H7 (cell line): ENCODE data around the gene GPR84. TPM values are rescaled to one million over a fixed set of nuclear protein-coding genes. Genes with fewer than 3 reads are reported as not detected.
A peak's percentile ranks its signal among the peaks of the same experiment; 100 is the strongest.

Experiments
- DNase-seq: peaks from one replicate; pipeline ENCODE4 v3.0.0; 2012
- H3K27me3 ChIP-seq: 2 replicates; pipeline ENCODE4 v1.6.0; 2011; ENCODE audit warnings: mild to moderate bottlenecking, low read length; ENCODE audit not compliant: control insufficient read depth, insufficient read depth
- H3K36me3 ChIP-seq: replicated peaks from 2 replicates; pipeline ENCODE4 v1.5.1; 2011; ENCODE audit warnings: low read length; ENCODE audit not compliant: control insufficient read depth, insufficient read depth
- H3K4me3 ChIP-seq: 2 replicates; pipeline ENCODE4 v1.5.1; 2011; ENCODE audit warnings: low read depth, mild to moderate bottlenecking, control low read depth, low read length, moderate library complexity; ENCODE audit not compliant: insufficient read depth
- total RNA-seq: library from RNA; depleted of rRNA; stranded (reverse); fragments of >200 nt; shearing (Covaris generic); gene quantifications from 2 replicates; pipeline ENCODE4 v1.2.3, GENCODE V29; 2014

The GPR84 gene
- total RNA-seq, 1 experiment from 2014 or later, result not detected

DNA sequence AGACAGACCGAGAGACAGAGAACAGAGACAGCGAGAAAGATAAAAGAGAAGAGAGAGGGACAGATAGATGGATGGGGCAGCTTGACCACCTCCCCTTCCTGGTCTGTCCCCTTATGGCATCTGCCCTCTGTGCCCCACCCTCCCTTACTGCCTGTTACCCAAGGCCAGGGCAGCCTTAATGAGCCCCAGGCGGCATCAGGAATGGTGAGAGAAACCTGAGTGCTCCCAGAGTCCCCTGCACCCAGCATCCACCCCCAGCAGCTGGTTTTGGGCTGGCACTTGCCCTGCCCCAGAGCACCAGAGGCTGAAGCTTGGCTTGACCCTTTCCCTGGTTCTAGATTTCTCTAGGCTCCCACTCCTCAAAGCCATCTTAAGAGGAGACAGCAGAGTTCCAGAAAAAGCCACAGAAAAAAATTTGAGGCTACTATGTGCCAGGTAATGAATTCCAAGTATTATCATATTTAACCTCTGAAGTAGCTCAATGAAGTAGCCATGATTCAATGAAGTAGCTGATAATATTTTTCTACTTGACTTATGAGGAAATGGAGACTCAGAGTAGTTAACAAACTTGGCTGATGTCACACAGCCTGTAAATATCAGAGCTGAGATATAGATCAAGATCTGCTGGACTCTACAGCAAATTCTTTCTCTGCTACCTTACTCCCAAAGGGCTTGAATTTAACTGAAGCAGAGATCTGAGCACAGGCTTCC, 22.3 kb upstream of the GPR84 start:
- H3K4me3 ChIP-seq, result no peak overlapping the region
- no peaks in the 10 kb centered on the region; the same call in 1 of the 2 replicates for H3K27me3 ChIP-seq
- H3K36me3 ChIP-seq, result no peaks in the 10 kb centered on the region; the same call in 1 of the 2 replicates
- DNase-seq, result no peak

DNA sequence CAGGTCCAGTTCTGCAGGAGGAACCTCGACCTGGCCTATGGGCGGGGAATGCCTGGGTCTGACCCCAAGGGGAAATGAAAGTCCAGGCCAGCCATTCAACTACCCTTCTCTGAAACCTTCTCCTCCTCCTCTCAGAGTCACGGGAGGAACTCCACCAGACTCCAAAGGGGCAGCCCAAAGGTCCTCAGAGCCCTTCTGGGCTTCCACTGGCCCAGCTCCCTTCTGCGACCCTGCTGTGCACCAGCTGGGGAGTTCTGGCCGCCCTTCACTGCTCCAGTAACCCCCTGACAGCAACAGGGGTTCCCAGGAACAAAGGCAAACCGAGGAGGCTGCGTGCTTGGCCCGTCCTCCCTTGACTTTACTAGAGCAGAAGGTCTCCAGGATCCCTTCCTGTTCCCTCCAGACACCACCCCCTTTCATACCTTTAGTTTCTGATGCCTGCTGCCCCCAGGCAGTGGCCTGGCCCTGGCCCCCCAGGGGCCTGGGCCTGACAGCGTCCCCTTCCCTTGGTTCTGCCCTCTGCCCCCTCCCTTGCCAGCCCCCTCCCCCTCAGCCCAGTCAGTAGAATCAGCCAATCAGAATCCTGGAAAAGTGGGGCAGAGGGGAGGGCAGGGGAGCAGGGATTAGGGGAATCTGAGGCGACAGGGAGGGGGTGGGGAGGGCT, 21.1 kb upstream of the GPR84 start:
- no peaks in the 10 kb centered on the region; the same call in 1 of the 2 replicates for H3K36me3 ChIP-seq
- peak; percentile 94 for DNase-seq
- no peak overlapping the region for H3K4me3 ChIP-seq
- H3K27me3 ChIP-seq, result no peaks in the 10 kb centered on the region; the same call in 1 of the 2 replicates

DNA sequence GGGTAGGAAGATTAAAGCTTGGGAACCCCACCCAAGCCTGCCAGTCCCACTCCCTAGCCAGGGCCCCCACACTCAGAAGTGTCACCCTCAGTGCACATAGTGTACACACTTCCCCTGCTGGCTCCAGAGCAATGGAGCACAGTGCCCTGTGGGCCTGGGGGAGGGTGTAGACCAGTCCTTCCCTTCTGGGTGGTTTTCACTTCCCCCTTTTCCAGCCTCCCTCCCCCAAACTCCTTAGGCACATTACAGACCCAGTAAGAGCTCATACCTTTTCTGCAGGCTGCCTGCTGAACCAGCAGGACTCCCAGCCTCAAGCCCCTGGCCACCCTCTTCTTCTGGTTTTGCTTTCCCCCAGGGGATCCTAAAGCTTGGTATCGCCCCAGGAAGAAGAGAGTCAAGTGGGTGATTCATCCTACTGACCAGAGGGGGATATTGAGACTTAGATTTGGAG, 20.3 kb upstream of the GPR84 start, which contains the start of gene ZNF385A:
TSS of gene ZNF385A (minus strand) at position 143 of the 451 bp plus-strand sequence. CDS start 219 bp downstream, outside the sequence.
- Histone ChIP-seq H3K4me3 (no peak within 1 kb of the TSS), H3K36me3 (peaks cover 3% of the 10 kb centered on the region), H3K27me3 (no peaks in the 10 kb centered on the region)
- DNase-seq, result peak; percentile 63

DNA sequence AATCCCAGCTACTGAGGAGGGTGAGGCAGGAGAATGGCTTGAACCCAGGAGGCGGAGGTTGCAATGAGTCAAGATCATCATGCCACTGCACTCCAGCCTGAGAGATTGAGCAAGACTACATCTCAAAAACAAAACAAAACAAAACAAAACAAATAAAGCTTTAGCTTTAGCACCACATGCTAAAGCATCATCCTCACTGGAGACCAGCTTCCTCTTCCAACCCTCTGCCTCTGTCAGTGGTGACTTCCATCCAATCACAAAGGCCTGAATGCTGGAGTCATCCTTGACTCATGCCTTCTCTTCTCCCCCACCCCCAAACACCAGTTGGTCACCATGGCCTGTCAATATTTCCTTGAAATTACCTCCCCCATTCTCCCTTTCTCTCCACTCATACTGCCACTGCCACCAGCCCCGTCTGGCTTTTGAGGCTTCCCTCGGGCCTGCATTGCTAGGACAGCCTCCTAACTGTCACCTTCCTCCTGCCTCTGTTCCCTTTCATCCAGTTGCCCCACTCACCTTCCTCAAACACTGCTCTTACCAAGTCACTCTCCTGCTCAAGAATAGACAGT, 18.8 kb upstream of the GPR84 start:
- DNase-seq, result no peak
- peaks cover 3% of the 10 kb centered on the region for H3K36me3 ChIP-seq
- peaks cover 5% of the 10 kb centered on the region for H3K27me3 ChIP-seq
- no peak overlapping the region for H3K4me3 ChIP-seq

DNA sequence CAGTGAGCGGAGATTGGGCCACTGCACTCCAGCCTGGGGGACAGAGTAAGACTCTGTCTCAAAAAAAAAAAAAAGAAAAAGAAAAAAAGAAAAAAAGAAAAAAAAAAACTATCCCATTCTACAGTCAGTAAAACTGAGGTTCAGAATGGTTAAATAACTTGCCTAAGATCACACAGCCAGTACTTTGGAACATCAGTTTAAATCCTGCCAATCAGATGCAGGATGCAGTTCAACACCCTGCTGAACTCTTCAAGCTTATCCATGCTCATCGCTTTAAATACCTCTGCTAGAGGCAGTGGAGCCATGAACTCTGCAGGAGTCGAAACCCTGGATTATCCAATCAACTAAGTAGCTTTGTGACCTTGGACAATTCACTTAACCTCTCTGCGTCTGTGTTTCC, 16.9 kb upstream of the GPR84 start:
- Histone ChIP-seq H3K36me3 (peaks cover 3% of the 10 kb centered on the region), H3K4me3 (no peak overlapping the region), H3K27me3 (peaks cover 7% of the 10 kb centered on the region)
- DNase-seq, result no peak

DNA sequence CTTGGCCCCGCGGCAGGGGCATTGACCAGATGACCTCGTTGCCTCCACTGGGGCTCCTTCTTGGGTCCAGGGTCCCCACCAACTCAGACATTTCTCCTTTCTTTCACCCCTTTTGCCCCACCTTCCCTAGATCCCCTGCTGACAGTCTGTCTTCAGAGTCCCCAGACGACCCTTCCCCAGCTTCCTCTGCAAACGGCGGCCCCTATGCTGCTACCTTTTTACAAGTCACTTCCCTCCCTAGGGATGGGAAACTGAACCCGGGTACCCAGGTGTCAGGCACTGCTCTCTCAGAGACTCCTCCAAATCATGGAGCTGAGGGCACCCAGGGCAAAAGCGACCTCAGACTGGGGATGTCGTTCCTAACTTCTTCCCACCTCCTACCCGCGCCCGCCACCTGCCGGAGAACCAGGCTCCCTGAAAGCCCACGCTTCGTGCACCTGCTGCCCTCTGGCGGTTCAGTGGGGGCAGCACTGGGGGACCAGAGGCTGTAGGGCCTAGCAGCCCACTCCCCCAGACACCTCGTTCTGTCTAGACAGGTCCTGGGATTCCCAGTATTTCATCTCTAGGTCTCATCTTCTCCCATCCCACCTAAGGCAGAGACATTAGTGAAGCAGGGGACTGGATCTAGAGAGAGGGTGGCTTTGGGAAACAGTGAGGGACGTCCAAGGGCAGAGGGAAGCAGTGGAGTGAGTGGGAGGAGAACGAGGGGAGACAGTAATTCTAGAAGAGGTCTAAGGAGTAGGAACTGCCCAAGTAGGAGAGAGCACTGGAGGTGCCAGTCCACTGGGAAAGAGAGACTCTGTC, 15.3 kb upstream of the GPR84 start:
- H3K27me3 ChIP-seq, result peaks cover 7% of the 10 kb centered on the region
- H3K36me3 ChIP-seq, result peaks cover 3% of the 10 kb centered on the region
- DNase-seq, result peak; percentile 97
- H3K4me3 ChIP-seq, result peak overlapping the region; percentile 44

DNA sequence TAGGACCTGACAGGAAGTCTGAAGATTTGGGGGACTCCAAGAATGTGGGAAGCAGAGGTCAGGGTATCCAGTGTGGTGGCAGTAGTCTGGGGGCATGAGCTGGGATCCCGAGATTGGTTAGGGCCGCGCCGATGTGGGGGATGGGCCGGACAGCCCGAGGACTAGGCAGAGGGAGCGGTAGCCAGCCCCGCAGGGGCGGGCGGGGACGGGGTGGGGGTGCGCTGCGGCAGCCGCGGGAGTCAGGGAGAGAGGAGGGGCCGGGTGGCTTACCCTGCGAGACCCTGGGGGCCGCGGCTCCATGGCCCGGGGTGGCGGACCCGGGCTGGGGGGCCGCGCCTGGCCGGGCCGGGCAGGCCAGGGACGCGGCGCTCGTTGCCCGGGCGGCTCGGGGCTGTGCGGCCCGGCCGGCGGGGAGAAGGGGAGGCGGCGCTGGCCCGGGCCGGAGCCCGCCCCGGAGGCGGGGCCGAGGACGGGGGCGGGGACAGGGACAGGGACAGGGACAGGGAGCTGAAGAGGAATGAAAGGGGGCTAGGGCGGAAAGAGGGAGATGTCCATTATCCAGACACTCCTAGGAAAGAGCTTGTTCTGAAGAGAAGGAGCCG, 14.6 kb upstream of the GPR84 start:
- Histone ChIP-seq H3K27me3 (peaks cover 7% of the 10 kb centered on the region), H3K4me3 (peak overlapping the region; percentile 44), H3K36me3 (peaks cover 3% of the 10 kb centered on the region)
- peak; percentile 97 for DNase-seq

DNA sequence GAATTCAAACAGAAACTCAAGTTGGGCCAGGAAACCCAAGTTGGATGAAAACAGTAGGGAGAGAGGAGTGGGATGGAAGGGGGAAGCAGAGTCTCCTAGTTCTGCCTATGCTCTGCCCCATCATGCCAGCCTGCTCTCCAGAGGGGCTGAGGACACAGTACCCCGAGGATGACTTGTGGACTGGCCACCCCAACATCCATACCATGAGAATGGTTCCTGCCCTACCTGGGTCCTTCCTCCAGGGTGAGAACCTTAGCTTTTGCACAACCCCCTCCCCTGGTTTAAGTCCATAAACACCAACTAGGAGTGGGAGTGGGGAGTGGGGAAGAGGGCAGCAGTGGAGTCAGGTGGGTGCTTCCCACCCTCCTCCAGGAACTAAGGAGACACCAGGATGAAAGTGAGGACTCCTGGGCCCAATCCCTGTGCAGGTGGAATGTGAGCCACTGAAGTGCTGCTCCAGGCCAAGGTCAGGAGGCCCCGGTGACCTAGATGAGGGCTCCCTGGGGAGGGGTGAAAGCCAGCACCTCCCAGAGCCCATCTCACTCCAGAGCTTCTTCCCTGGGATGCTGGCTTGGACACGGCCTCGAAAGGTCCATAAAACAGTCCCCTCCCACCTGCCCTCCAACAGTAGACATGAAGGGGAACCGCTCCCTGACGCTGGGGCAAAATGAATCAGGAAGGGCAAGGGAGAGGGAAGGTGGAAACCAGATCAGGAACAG, 13.7 kb upstream of the GPR84 start:
- H3K4me3 ChIP-seq, result no peak overlapping the region
- peaks cover 3% of the 10 kb centered on the region for H3K36me3 ChIP-seq
- DNase-seq, result peak; percentile 10
- H3K27me3 ChIP-seq, result peaks cover 7% of the 10 kb centered on the region

DNA sequence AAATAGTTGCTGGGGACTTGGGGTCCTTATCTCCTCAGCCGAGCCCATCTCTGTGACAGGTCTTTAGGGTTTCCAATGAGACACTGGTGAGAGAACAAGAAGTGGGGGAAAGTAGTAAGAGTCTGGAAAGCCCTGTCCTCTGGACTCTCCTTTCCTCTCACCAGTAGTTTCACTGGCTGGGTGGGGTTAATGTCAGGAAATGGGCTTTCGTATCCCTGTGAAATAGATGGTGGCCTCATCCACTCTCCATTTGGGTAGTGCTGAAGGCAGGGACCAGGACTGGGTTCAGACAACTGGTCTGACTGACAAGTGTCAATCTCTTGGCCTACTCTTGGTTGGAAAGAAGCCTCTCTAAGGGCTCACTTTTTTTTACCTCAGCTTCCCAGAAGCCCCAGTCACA, 12.7 kb upstream of the GPR84 start:
- H3K36me3 ChIP-seq, result peaks cover 3% of the 10 kb centered on the region
- DNase-seq, result no peak
- no peak overlapping the region for H3K4me3 ChIP-seq
- H3K27me3 ChIP-seq, result peaks cover 7% of the 10 kb centered on the region

DNA sequence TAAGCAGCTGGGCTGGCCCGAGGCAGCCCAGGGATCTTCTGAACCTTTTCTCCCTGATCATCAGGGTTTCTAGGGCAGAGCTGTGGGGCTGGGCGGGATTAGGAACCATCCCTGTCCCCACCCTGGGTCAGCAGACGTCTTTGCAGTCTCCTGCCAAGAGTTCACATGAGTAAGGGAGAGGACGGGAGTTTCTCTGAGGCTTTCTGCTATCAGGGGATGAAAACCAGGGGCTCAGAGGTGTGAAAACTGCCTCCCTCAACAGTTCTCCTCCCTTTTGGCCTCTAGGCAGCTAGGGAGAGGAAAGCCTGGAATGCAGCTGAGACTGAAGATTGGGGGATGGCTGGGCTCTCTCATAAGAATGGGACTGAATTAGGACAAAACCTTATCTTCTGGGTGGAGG, 12.3 kb upstream of the GPR84 start:
- Histone ChIP-seq H3K27me3 (peaks cover 7% of the 10 kb centered on the region), H3K4me3 (no peak overlapping the region), H3K36me3 (peaks cover 3% of the 10 kb centered on the region)
- DNase-seq, result no peak

DNA sequence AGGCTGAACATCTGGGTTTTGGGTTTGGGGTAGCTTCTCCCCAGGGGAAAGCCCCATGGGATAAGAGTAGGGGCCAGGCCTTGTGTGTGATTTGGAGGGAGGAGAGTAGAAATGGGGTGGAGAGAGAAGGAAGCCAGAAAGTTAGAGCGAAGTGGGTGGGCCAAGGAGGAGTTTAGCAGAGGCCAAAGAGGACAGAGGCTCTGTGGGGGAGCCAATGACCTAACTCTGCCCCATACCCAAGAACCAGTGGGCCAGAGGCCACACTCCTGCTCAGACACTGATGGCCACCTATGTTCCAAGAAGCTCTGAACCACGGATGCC, 10.9 kb upstream of the GPR84 start:
- Histone ChIP-seq H3K36me3 (peaks cover 2% of the 10 kb centered on the region), H3K27me3 (peaks cover 11% of the 10 kb centered on the region), H3K4me3 (no peak overlapping the region)
- peak; percentile 8 for DNase-seq

DNA sequence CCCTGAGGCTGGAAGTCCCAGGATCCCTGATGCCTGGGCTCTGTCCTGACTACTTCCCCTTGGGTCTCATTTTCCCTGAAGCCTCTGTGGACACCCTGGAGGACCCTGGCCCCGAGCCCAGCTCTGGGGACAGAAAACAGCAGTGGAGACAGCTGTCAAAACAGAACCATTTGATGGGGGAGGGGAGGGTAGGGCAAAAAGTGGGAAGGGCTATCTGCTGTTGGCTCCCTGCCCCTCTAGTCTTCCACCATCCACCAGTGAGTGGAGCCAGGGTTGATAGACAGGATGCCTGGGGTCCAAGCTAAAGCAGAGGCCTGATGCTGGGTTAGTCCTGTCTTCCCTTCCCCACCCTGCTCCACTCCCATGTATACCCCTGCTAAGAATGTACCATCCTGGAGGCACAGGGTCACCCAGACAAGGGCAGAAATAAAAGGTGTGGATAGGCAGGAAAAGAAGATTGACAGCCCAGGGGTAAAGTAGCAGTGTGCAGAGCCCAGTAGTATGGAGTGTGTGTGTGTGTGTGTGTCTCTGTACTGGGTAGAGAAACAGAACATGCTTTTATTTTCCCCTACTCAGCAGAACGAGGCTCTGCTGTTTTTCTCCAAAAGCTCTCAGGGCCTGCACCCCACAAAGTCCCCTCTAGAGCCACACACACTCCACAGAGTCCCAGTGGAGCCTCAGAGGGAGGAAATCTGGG, 10.4 kb upstream of the GPR84 start:
- Histone ChIP-seq H3K4me3 (no peak overlapping the region), H3K36me3 (no peaks in the 10 kb centered on the region; the same call in 1 of the 2 replicates), H3K27me3 (peaks cover 13% of the 10 kb centered on the region)
- DNase-seq, result peak; percentile 29
